Osteocyte (in vitro differentiated cells): ENCODE results near the gene MEIG1. TPM values are rescaled to one million over a fixed set of nuclear protein-coding genes. Genes with fewer than 3 reads are reported as not detected.
A peak's percentile ranks its signal among the peaks of the same experiment; 100 is the strongest.
"Not testable (repeated sequence)": the region's sequence is repeated elsewhere in the genome, so short reads cannot be mapped to it uniquely, and the experiment has no call there.

Experiments used
- DNase-seq: peaks from one replicate; pipeline ENCODE4 v3.0.0; 2021; ENCODE audit warnings: mixed read lengths; ENCODE audit not compliant: unreplicated experiment; ENCODE audit errors: extremely low spot score
- H3K27ac Mint-ChIP-seq: one replicate; pipeline ENCODE4 v1.8.0; 2021; ENCODE audit warnings: mild to moderate bottlenecking, mixed read lengths; ENCODE audit not compliant: unreplicated experiment
- H3K27me3 Mint-ChIP-seq: one replicate; pipeline ENCODE4 v1.8.0; 2021; ENCODE audit warnings: mixed read lengths; ENCODE audit not compliant: unreplicated experiment
- H3K36me3 Mint-ChIP-seq: one replicate; pipeline ENCODE4 v1.8.0; 2021; ENCODE audit warnings: mixed read lengths; ENCODE audit not compliant: unreplicated experiment
- H3K4me1 Mint-ChIP-seq: one replicate; pipeline ENCODE4 v1.8.0; 2021; ENCODE audit warnings: mixed read lengths; ENCODE audit not compliant: unreplicated experiment
- H3K4me3 Mint-ChIP-seq: one replicate; pipeline ENCODE4 v1.8.0; 2021; ENCODE audit warnings: mild to moderate bottlenecking, moderate library complexity, mixed read lengths; ENCODE audit not compliant: unreplicated experiment
- H3K9me3 Mint-ChIP-seq: one replicate; pipeline ENCODE4 v1.8.0; 2021; ENCODE audit warnings: mixed read lengths; ENCODE audit not compliant: unreplicated experiment
- CTCF ChIP-seq: fragments of 200-600 bp; sonication (generic); IDR thresholded peaks from 2 replicates; pipeline ENCODE4 v1.5.0; 2021; ENCODE audit warnings: antibody characterized with exemption, mild to moderate bottlenecking, moderate library complexity
- total RNA-seq: library from RNA; stranded (reverse); gene quantifications from 2 replicates; pipeline ENCODE4 v1.2.1, GENCODE V29; 2021

The MEIG1 gene
- total RNA-seq, 1 donor from 2014 or later = 1.0 TPM

- TF ChIP-seq CTCF = no peak
- H3K4me1 Mint-ChIP-seq = peaks cover 29% of the 10 kb centered on the region
Observed at GRCh38 chr10:14954934-14955333, 4.3 kb upstream of the MEIG1 start.

GRCh38 chr10:14958872-14959220 is 342 bp upstream of the MEIG1 start:
- Mint-ChIP-seq H3K4me3 (peak overlapping the region; percentile 89), H3K36me3 (no peaks in the 10 kb centered on the region), H3K27me3 (no peaks in the 10 kb centered on the region), H3K4me1 (peaks cover 14% of the 10 kb centered on the region), H3K9me3 (no peaks in the 10 kb centered on the region), H3K27ac (peak overlapping the region; percentile 100)
- no peak for DNase-seq
- no peak for TF ChIP-seq CTCF

More at GRCh38 chr10:14954934-14955333, 4.3 kb upstream of the MEIG1 start:
- Mint-ChIP-seq H3K4me3 (peak overlapping the region; percentile 91), H3K9me3 (no peaks in the 10 kb centered on the region), H3K36me3 (no peaks in the 10 kb centered on the region), H3K27ac (peak overlapping the region; percentile 97), H3K27me3 (no peaks in the 10 kb centered on the region)
- DNase-seq = no peak

GRCh38 chr10:14967897-14968296 is 8.7 kb downstream of the MEIG1 start:
- no peak overlapping the region for H3K27ac Mint-ChIP-seq
- no peak for DNase-seq
- H3K4me1 Mint-ChIP-seq = no peaks in the 10 kb centered on the region
- H3K36me3 Mint-ChIP-seq = no peaks in the 10 kb centered on the region
- H3K27me3 Mint-ChIP-seq = peaks cover 6% of the 10 kb centered on the region
- no peak overlapping the region for H3K4me3 Mint-ChIP-seq
- H3K9me3 Mint-ChIP-seq = no peaks in the 10 kb centered on the region
- TF ChIP-seq CTCF = no peak

GRCh38 chr10:14971867-14972448 is 12.8 kb downstream of the MEIG1 start:
- Mint-ChIP-seq H3K27ac (no peak overlapping the region), H3K36me3 (no peaks in the 10 kb centered on the region), H3K9me3 (no peaks in the 10 kb centered on the region)

GRCh38 chr10:14974153-14974998 is 15.2 kb downstream of the MEIG1 start:
- H3K27me3 Mint-ChIP-seq = peaks cover 22% of the 10 kb centered on the region
- DNase-seq, H3K36me3 Mint-ChIP-seq, H3K27ac Mint-ChIP-seq, H3K4me1 Mint-ChIP-seq, H3K4me3 Mint-ChIP-seq, H3K9me3 Mint-ChIP-seq: not testable (repeated sequence)

More at GRCh38 chr10:14971867-14972448, 12.8 kb downstream of the MEIG1 start:
- no peak for DNase-seq
- H3K4me3 Mint-ChIP-seq = no peak overlapping the region
- H3K4me1 Mint-ChIP-seq = peaks cover 2% of the 10 kb centered on the region
- peaks cover 19% of the 10 kb centered on the region for H3K27me3 Mint-ChIP-seq
- peak; percentile 57 for TF ChIP-seq CTCF
